PC-3 (cell line): ENCODE measurements around the gene KMT2E. TPM values are rescaled to one million over a fixed set of nuclear protein-coding genes. Genes with fewer than 3 reads are reported as not detected.
A peak's percentile ranks its signal among the peaks of the same experiment; 100 is the strongest.

Source experiments
- ATAC-seq: fragments of 200-7000 bp; cut with Tn5 transposase; 2 replicates; pipeline ENCODE4 v1.9.1; 2020; ENCODE audit warnings: mild to moderate bottlenecking, moderate library complexity
- BruUV-seq: library from RNA; stranded (reverse); fragments of 400-500 nt; replicated peaks from 2 replicates; lab custom pipeline; 2021; lab: Mats Ljungman, UMichigan
- CTCF ChIA-PET: fragments of 300-600 bp; sonication (Branson Sonifier 250); formaldehyde crosslinking; loops from one replicate; lab custom pipeline; 2022; ENCODE audit warnings: antibody characterized with exemption; lab: Charles Lee
- POLR2A ChIA-PET: fragments of 300-600 bp; sonication (Branson Sonifier 250); formaldehyde crosslinking; loops from one replicate; lab custom pipeline; 2022; ENCODE audit warnings: antibody characterized with exemption; ENCODE audit not compliant: unreplicated experiment; lab: Charles Lee
- DNase-seq: peaks from one replicate; pipeline ENCODE4 v3.0.0-alpha.2; 2015
- H2AFZ ChIP-seq: fragments of 300-600 bp; sonication (generic); 2 replicates; pipeline ENCODE4 v1.6.0; 2016; ENCODE audit warnings: antibody characterized with exemption, low read length
- H3F3A ChIP-seq: fragments of 300-600 bp; sonication (generic); one replicate; pipeline ENCODE4 v1.6.0; 2017; ENCODE audit warnings: antibody characterized with exemption, low read length, control low read depth, mild to moderate bottlenecking; ENCODE audit not compliant: unreplicated experiment
- H3K27ac ChIP-seq: fragments of 300-600 bp; sonication (generic); 2 replicates; pipeline ENCODE4 v1.5.1; 2016; ENCODE audit warnings: mild to moderate bottlenecking, low read length
- H3K27me3 ChIP-seq: fragments of 300-600 bp; sonication (generic); 2 replicates; pipeline ENCODE4 v1.6.1; 2016; ENCODE audit warnings: low read length, mixed read lengths
- H3K36me3 ChIP-seq: fragments of 300-600 bp; sonication (generic); 2 replicates; pipeline ENCODE4 v1.6.1; 2016; ENCODE audit warnings: low read depth, mixed run types, low read length, mixed read lengths
- H3K4me1 ChIP-seq: fragments of 300-600 bp; sonication (generic); 2 replicates; pipeline ENCODE4 v1.5.1; 2016; ENCODE audit warnings: low read length; ENCODE audit not compliant: insufficient read depth
- H3K4me2 ChIP-seq: fragments of 300-600 bp; sonication (generic); 2 replicates; pipeline ENCODE4 v1.6.0; 2016; ENCODE audit warnings: low read length
- H3K4me3 ChIP-seq: fragments of 300-600 bp; sonication (generic); 2 replicates; pipeline ENCODE4 v1.5.1; 2016; ENCODE audit warnings: mild to moderate bottlenecking, low read length, mixed read lengths
- H3K79me2 ChIP-seq: fragments of 300-600 bp; sonication (generic); 2 replicates; pipeline ENCODE4 v1.6.1; 2017; ENCODE audit warnings: low read length, mixed read lengths
- H3K9ac ChIP-seq: fragments of 300-600 bp; sonication (generic); 2 replicates; pipeline ENCODE4 v1.6.0; 2016; ENCODE audit warnings: mild to moderate bottlenecking, low read length
- H3K9me2 ChIP-seq: fragments of 300-600 bp; sonication (generic); replicated peaks from 2 replicates; pipeline ENCODE4 v1.6.1; 2016; ENCODE audit warnings: mixed run types, low read length, mixed read lengths
- H3K9me3 ChIP-seq: fragments of 300-600 bp; sonication (generic); 2 replicates; pipeline ENCODE4 v1.6.1; 2016; ENCODE audit warnings: low read length, mixed read lengths
- H4K20me1 ChIP-seq: fragments of 300-600 bp; sonication (generic); 2 replicates; pipeline ENCODE4 v1.6.1; 2016; ENCODE audit warnings: low read length, mixed read lengths
- CTCF ChIP-seq: fragments of 300-600 bp; sonication (generic); conservative IDR thresholded peaks from 2 replicates; pipeline ENCODE4 v1.5.1; 2017; ENCODE audit warnings: antibody characterized with exemption, low read depth, mild to moderate bottlenecking, low read length
- EZH2 ChIP-seq: fragments of 300-600 bp; sonication (generic); IDR thresholded peaks from one replicate; pipeline ENCODE4 v1.6.1; 2017; ENCODE audit warnings: antibody characterized with exemption, mild to moderate bottlenecking, low read length; ENCODE audit not compliant: unreplicated experiment
- EZH2phosphoT487 ChIP-seq: fragments of 300-600 bp; sonication (generic); IDR thresholded peaks from 2 replicates; pipeline ENCODE4 v1.6.1; 2018; ENCODE audit warnings: mild to moderate bottlenecking, antibody characterized with exemption, low read length, borderline replicate concordance
- intact Hi-C: fragments of 100-400 bp; cut with micrococcal nuclease; formaldehyde crosslinking; loops from 2 replicates; pipeline ENCODE4 v1.9.0; 2023
- total RNA-seq: library from RNA; depleted of rRNA; stranded (reverse); fragments of >200 nt; gene quantifications from 2 replicates; pipeline ENCODE4 v1.2.3, GENCODE V29; 2014

Gene KMT2E
- total RNA-seq, 1 experiment from 2014 or later, result 21.8 TPM

DNA sequence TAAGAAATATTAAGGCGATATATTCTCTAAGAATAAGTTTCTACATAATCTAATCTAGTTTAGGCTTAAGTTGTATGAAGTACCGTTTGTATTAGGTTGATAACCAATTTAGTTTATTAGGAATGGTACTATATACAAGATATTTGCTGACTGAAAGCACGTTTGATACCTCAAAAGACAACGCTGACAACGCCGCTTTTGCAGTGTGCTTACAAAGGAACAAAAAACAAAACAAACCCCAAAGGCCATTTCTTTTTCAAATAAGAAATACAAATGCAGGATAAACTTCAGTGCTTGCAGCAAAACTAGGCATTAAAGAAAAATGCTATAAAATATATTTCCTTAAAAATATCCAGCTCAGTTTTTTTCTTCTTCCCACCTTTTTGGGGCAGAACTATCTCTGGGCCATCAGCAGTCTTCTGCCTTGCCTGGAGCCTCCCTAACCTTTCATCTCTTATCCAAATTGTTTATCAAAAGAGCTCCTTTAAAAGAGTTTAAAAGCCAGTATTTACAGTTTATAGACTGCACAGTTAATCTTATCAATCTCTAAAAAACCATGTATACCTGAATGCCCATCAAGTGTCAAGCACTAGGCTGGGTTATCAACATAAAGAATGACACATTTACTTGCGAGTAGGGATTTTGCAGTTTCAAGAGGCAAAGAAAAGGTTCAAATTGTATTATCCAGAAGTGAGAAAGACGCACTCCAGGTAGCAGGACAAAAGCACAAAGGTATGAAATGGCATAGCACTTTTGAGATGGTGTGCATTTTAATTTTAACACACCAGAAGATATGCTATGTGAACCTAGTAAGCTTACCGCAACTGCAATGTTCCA, 4.1 kb upstream of the KMT2E start:
- Histone ChIP-seq H3F3A (no peaks in the 10 kb centered on the region), H3K9me2 (no peaks in the 10 kb centered on the region), H3K79me2 (peaks cover 17% of the 10 kb centered on the region), H4K20me1 (peaks cover 46% of the 10 kb centered on the region), H3K27ac (no peak overlapping the region), H2AFZ (no peak overlapping the region), H3K9ac (peak overlapping the region; percentile 99), H3K4me3 (peak overlapping the region; percentile 78), H3K36me3 (no peaks in the 10 kb centered on the region), H3K27me3 (no peaks in the 10 kb centered on the region), H3K9me3 (no peaks in the 10 kb centered on the region), H3K4me1 (peaks cover 28% of the 10 kb centered on the region), H3K4me2 (peak overlapping the region; percentile 95)
- DNase-seq (no peak), ATAC-seq (no peak)
- no TSS peak for BruUV-seq
- POLR2A ChIA-PET, result interaction anchor here (0.7 to 1.2 kb wide), 2 partner anchors 26 to 89 kb away, joined by 3 read pairs; no protein-coding TSS in a partner anchor
- CTCF ChIA-PET, result interaction anchor here (0.6 to 1.8 kb wide), 3 partner anchors 25 to 29 kb away, joined by 3 to 12 read pairs (median 4); no protein-coding TSS in a partner anchor
- TF ChIP-seq EZH2, result no peak
- no peak for TF ChIP-seq CTCF
- no peak for TF ChIP-seq EZH2phosphoT487
- intact Hi-C loops, result loop anchor here (2.0 to 5.0 kb wide), 2 partner anchors 25 to 377 kb away; partner anchors contain the start of gene SRPK2

DNA sequence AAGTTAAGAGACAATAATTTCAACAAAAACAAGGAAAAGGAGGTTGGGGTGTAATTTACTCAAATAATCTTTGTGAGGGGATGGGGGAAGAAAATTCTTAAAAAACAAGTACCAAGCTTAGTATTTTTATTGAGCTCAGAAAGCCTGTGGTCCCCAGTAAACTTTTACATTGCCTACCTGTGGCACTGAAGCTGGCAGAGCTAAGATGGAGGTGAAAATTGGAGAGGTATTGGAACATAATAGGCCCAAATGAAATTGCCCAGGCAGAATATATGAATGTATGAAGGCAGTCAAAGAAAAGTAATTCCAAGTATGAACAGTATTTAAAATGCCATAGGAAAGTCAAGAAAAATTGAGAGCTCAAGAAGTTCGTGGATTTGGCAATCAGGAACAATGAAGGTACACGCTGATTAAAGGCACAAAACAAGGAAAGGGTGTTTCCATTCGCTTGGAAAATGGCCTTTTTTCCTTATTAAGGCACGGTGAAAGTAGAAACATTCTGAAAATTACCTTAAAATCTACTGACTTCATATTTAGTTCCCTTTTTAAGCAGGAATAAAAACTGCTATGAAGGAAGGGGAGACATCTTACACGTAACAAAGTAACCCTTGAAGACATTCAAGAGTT, 3.4 kb upstream of the KMT2E start:
- Histone ChIP-seq H3K27me3 (no peaks in the 10 kb centered on the region), H3K4me3 (peak overlapping the region; percentile 78), H3K4me1 (peaks cover 28% of the 10 kb centered on the region), H3K36me3 (no peaks in the 10 kb centered on the region), H4K20me1 (peaks cover 46% of the 10 kb centered on the region), H3K4me2 (peak overlapping the region; percentile 95), H3K27ac (peak overlapping the region; percentile 95; the same call in 1 of the 2 replicates), H3F3A (no peaks in the 10 kb centered on the region), H3K9ac (peak overlapping the region; percentile 99), H2AFZ (no peak overlapping the region), H3K9me3 (no peaks in the 10 kb centered on the region), H3K79me2 (peaks cover 25% of the 10 kb centered on the region), H3K9me2 (no peaks in the 10 kb centered on the region)
- TF ChIP-seq CTCF (no peak), EZH2phosphoT487 (no peak), EZH2 (no peak)
- no peak for ATAC-seq
- no TSS peak for BruUV-seq
- intact Hi-C loops, result loop anchor here (2.0 to 5.0 kb wide), 2 partner anchors 26 to 377 kb away; partner anchors contain the start of gene SRPK2
- POLR2A ChIA-PET, result interaction anchor here (0.7 to 1.2 kb wide), 2 partner anchors 27 to 89 kb away, joined by 3 read pairs; no protein-coding TSS in a partner anchor
- no peak for DNase-seq
- CTCF ChIA-PET, result interaction anchor here (1.2 to 1.8 kb wide), 2 partner anchors 27 to 30 kb away, joined by 4 to 12 read pairs; no protein-coding TSS in a partner anchor
